ENCODE results near the gene DPY19L3. TPM values are rescaled to one million over a fixed set of nuclear protein-coding genes. Genes with fewer than 3 reads are reported as not detected.

Gene DPY19L3
- 31.7 and 35.7 TPM in 2 replicates for total RNA-seq

GRCh38 chr19:32405431-32406160 lies at the start of gene DPY19L3:
Gene DPY19L3 (plus strand): TSS chr19:32405770. CDS start chr19:32408254, 2,484 bp downstream.

Other genes with a start within 250 kb of the DPY19L3 start
- gene ZNF507, start 60.2 kb upstream of the DPY19L3 start, total RNA-seq = 15.6 and 19.1 TPM in 2 replicates
- gene PDCD5, start 175.4 kb downstream of the DPY19L3 start, total RNA-seq = 83.9 and 175 TPM in 2 replicates